H1 (cell line): ENCODE measurements around the gene RORB. TPM values are rescaled to one million over a fixed set of nuclear protein-coding genes. Genes with fewer than 3 reads are reported as not detected.

Source experiments
- CTCF ChIA-PET: fragments of 300-600 bp; sonication (Branson Sonifier 250); formaldehyde crosslinking; loops from one replicate; lab custom pipeline; 2021; ENCODE audit not compliant: partially characterized antibody; lab: Charles Lee
- POLR2A ChIA-PET: fragments of 300-600 bp; sonication (Branson Sonifier 250); formaldehyde crosslinking; loops from one replicate; lab custom pipeline; 2021; ENCODE audit warnings: inconsistent platforms; ENCODE audit not compliant: partially characterized antibody; lab: Charles Lee
- DNase-seq, 2 experiments: peaks; one replicate each; pipeline versions ENCODE4 v3.0.0 to v3.0.0-alpha.2; 2010 to 2022; ENCODE audit warnings: low spot score in 2 of 2, low read depth in 1 of 2, mixed read lengths in 1 of 2
- FAIRE-seq: peaks from 2 replicates; lab custom pipeline; 2011; peaks lifted over from hg19 to GRCh38; lab: Jason Lieb, UNC
- H2AFZ ChIP-seq: 2 replicates; pipeline ENCODE4 v1.8.1; 2012; ENCODE audit warnings: low read length, inconsistent platforms
- H2AK5ac ChIP-seq: 2 replicates; pipeline ENCODE4 v1.6.1; 2013; ENCODE audit warnings: low read depth, low read length
- H2BK120ac ChIP-seq: replicated peaks from 2 replicates; pipeline ENCODE3; 2013; ENCODE audit warnings: low read depth, low read length, inconsistent platforms
- H2BK12ac ChIP-seq: 2 replicates; pipeline ENCODE4 v1.6.1; 2013; ENCODE audit warnings: low read depth, low read length
- H2BK15ac ChIP-seq: 2 replicates; pipeline ENCODE4 v1.6.1; 2013; ENCODE audit warnings: low read length
- H2BK20ac ChIP-seq: 2 replicates; pipeline ENCODE4 v1.6.1; 2013; ENCODE audit warnings: low read length
- H2BK5ac ChIP-seq: 2 replicates; pipeline ENCODE4 v1.6.1; 2013; ENCODE audit warnings: low read depth, low read length
- H3K14ac ChIP-seq: 2 replicates; pipeline ENCODE4 v1.6.1; 2013; ENCODE audit warnings: inconsistent platforms; ENCODE audit not compliant: insufficient read length
- H3K18ac ChIP-seq: 2 replicates; pipeline ENCODE4 v1.6.1; 2013; ENCODE audit warnings: low read length; ENCODE audit errors: extremely low read depth
- H3K23ac ChIP-seq: 2 replicates; pipeline ENCODE4 v1.6.1; 2013; ENCODE audit warnings: inconsistent platforms; ENCODE audit not compliant: insufficient read length
- H3K23me2 ChIP-seq: 2 replicates; pipeline ENCODE4 v1.6.1; 2013; ENCODE audit warnings: low read depth, low read length
- H3K27ac ChIP-seq: 2 replicates; pipeline ENCODE4 v1.6.1; 2011; ENCODE audit warnings: low read depth, low read length, inconsistent platforms
- H3K27me3 ChIP-seq, 4 experiments: replicated peaks in 1 of 4; 1 replicate in 1 of 4; 2 replicates in 3 of 4; pipeline versions ENCODE4 v1.6.1 to v1.8.1; 2011 to 2013; ENCODE audit warnings: low read length in 3 of 4, mild to moderate bottlenecking in 3 of 4, inconsistent platforms in 2 of 4, mixed read lengths in 2 of 4, moderate library complexity in 1 of 4; ENCODE audit not compliant: control insufficient read depth in 3 of 4, insufficient read depth in 3 of 4; ENCODE audit errors: extremely low read depth in 1 of 4
- H3K36me3 ChIP-seq, 4 experiments: 2 replicates each; pipeline versions ENCODE4 v1.6.1 to v1.8.1; 2011 to 2013; ENCODE audit warnings: mild to moderate bottlenecking in 4 of 4, low read length in 3 of 4, moderate library complexity in 2 of 4, control low read depth in 1 of 4, inconsistent platforms in 1 of 4; ENCODE audit not compliant: insufficient read depth in 4 of 4, control insufficient read depth in 2 of 4
- H3K4ac ChIP-seq: replicated peaks from 2 replicates; pipeline ENCODE3; 2013; ENCODE audit warnings: low read length, low read depth, mixed read lengths, inconsistent platforms; ENCODE audit not compliant: insufficient read length
- H3K4me1 ChIP-seq, 4 experiments: replicated peaks in 1 of 4; 1 replicate in 1 of 4; 2 replicates in 3 of 4; pipeline versions ENCODE4 v1.6.1 to v1.8.1; 2011 to 2013; ENCODE audit warnings: low read length in 3 of 4, inconsistent platforms in 2 of 4, mixed read lengths in 1 of 4; ENCODE audit not compliant: insufficient read depth in 4 of 4, control insufficient read depth in 3 of 4
- H3K4me2 ChIP-seq, 2 experiments: 2 replicates each; pipeline versions ENCODE4 v1.6.1 to v1.8.1; 2011 to 2013; ENCODE audit warnings: low read depth in 2 of 2, low read length in 2 of 2, control low read depth in 1 of 2, inconsistent platforms in 1 of 2, mild to moderate bottlenecking in 1 of 2; ENCODE audit not compliant: insufficient read depth in 1 of 2
- H3K4me3 ChIP-seq, 4 experiments: fragments of 200-600, 300-600 bp in 1 of 4; sonication (generic), shearing (Covaris generic), sonication (Bioruptor Twin) in 1 of 4; 2 replicates each; pipeline versions ENCODE4 v1.5.1 to v1.8.1; 2011 to 2016; ENCODE audit warnings: low read length in 4 of 4, low read depth in 3 of 4, control low read depth in 2 of 4, inconsistent platforms in 2 of 4, mild to moderate bottlenecking in 2 of 4, mixed read lengths in 1 of 4, moderate library complexity in 1 of 4; ENCODE audit not compliant: insufficient read depth in 2 of 4; ENCODE audit errors: extremely low read depth in 1 of 4
- H3K56ac ChIP-seq: replicated peaks from 2 replicates; pipeline ENCODE3; 2013; ENCODE audit warnings: low read depth, mild to moderate bottlenecking, mixed read lengths, low read length, inconsistent platforms; ENCODE audit not compliant: insufficient read length
- H3K79me1 ChIP-seq: 2 replicates; pipeline ENCODE4 v1.6.1; 2013; ENCODE audit warnings: low read depth, low read length, control low read depth
- H3K79me2 ChIP-seq, 2 experiments: 2 replicates each; pipeline versions ENCODE4 v1.6.1 to v1.8.1; 2012 to 2013; ENCODE audit warnings: low read length in 2 of 2, mild to moderate bottlenecking in 2 of 2, inconsistent platforms in 1 of 2; ENCODE audit not compliant: insufficient read depth in 2 of 2, control insufficient read depth in 1 of 2
- H3K9ac ChIP-seq, 4 experiments: replicated peaks in 1 of 4; 1 replicate in 1 of 4; 2 replicates in 3 of 4; pipeline versions ENCODE4 v1.6.1 to v1.8.1; 2011 to 2013; ENCODE audit warnings: low read depth in 3 of 4, low read length in 3 of 4, control low read depth in 2 of 4, mild to moderate bottlenecking in 2 of 4, moderate library complexity in 2 of 4, inconsistent platforms in 1 of 4; ENCODE audit errors: extremely low read depth in 1 of 4
- H3K9me3 ChIP-seq, 2 experiments: 2 replicates each; pipeline versions ENCODE4 v1.6.1 to v1.8.1; 2012 to 2013; ENCODE audit warnings: mild to moderate bottlenecking in 2 of 2, moderate library complexity in 2 of 2, control low read depth in 1 of 2, inconsistent platforms in 1 of 2, low read depth in 1 of 2, low read length in 1 of 2, mixed read lengths in 1 of 2; ENCODE audit not compliant: insufficient read depth in 2 of 2
- H4K20me1 ChIP-seq, 2 experiments: replicated peaks in 1 of 2; 2 replicates each; pipeline versions ENCODE3 to v1.8.1; 2011 to 2013; ENCODE audit warnings: inconsistent platforms in 2 of 2, low read length in 2 of 2, mild to moderate bottlenecking in 1 of 2; ENCODE audit not compliant: insufficient read depth in 2 of 2, control insufficient read depth in 1 of 2
- H4K5ac ChIP-seq: 2 replicates; pipeline ENCODE4 v1.6.1; 2013; ENCODE audit warnings: low read length, low read depth, mixed read lengths, inconsistent platforms; ENCODE audit not compliant: insufficient read length
- H4K8ac ChIP-seq: 2 replicates; pipeline ENCODE4 v1.8.0; 2013; ENCODE audit warnings: mild to moderate bottlenecking, moderate library complexity, low read length, inconsistent platforms; ENCODE audit not compliant: insufficient read depth; ENCODE audit errors: extremely low read depth
- H4K91ac ChIP-seq: replicated peaks from 2 replicates; pipeline ENCODE3; 2013; ENCODE audit warnings: low read length, mixed read lengths, inconsistent platforms; ENCODE audit not compliant: insufficient read length
- HDAC2 ChIP-seq, 2 experiments: fragments of 300-600 bp in 1 of 2; sonication (generic) in 1 of 2; IDR thresholded peaks; 2 replicates each; pipeline ENCODE4 v1.6.1; 2011 to 2012; ENCODE audit warnings: low read depth in 2 of 2, low read length in 2 of 2, mild to moderate bottlenecking in 2 of 2, moderate library complexity in 2 of 2, borderline replicate concordance in 1 of 2, inconsistent platforms in 1 of 2
- JUN ChIP-seq: IDR thresholded peaks from 2 replicates; pipeline ENCODE4 v1.6.1; 2011; ENCODE audit warnings: low read depth, mild to moderate bottlenecking, improper control_type of control experiment, low read length
- MAFK ChIP-seq: IDR thresholded peaks from 2 replicates; pipeline ENCODE4 v1.6.1; 2012; ENCODE audit warnings: low read depth, mild to moderate bottlenecking, improper control_type of control experiment, low read length
- NANOG ChIP-seq: IDR thresholded peaks from 2 replicates; pipeline ENCODE4 v1.6.1; 2011; ENCODE audit warnings: low read length, low read depth, mild to moderate bottlenecking, inconsistent platforms; ENCODE audit not compliant: insufficient read depth, poor library complexity, severe bottlenecking
- SP2 ChIP-seq: IDR thresholded peaks from 2 replicates; pipeline ENCODE4 v1.6.1; 2012; ENCODE audit warnings: mild to moderate bottlenecking, low read length, inconsistent platforms
- WGBS, 2 experiments: shearing (Covaris generic) in 1 of 2; methylation state at CpG; one replicate each; pipeline versions ENCODE4 v1.1.6 to v1.1.7; 2013 to 2015; ENCODE audit warnings: low lambda C conversion rate in 2 of 2, mixed read lengths in 2 of 2, inconsistent platforms in 1 of 2, low coverage in 1 of 2, missing lambda C conversion rate in 1 of 2; ENCODE audit not compliant: insufficient replicate concordance in 2 of 2, insufficient coverage in 1 of 2, insufficient read length in 1 of 2; ENCODE audit errors: extremely low coverage in 1 of 2, missing lambda C conversion rate in 1 of 2; 5-methylcytosine and 5-hydroxymethylcytosine counted together
- polyA plus RNA-seq, 7 experiments: library from polyadenylated mRNA; depleted of rRNA in 3 of 7; stranded (reverse) in 5 of 7; unstranded in 2 of 7; fragments of >200 nt in 5 of 7; fragments of 200-250 nt in 2 of 7; gene quantifications; 1 replicate in 5 of 7; 2 replicates in 1 of 7; 4 replicates in 1 of 7; pipeline versions ENCODE4 v1.2.1 to v1.2.3, GENCODE V29; 2011 to 2013; ENCODE audit warnings: missing spikeins in 2 of 7, mixed read lengths in 2 of 7
- total RNA-seq: library from RNA; stranded (reverse); fragmentation: NEBNext Ultra II Directional; extraction: Animal tissue kit (Norgen Biotek cat#: 25700); gene quantifications from 2 replicates; pipeline ENCODE4 v1.2.1, GENCODE V29; 2021
- TF ChIP-seq, protein P1 (sequence below): IDR thresholded peaks from 2 replicates; pipeline ENCODE4 v1.6.1; 2011; ENCODE audit warnings: low read depth, mild to moderate bottlenecking, low read length; ENCODE audit not compliant: insufficient read depth

Gene RORB
- total and polyA plus RNA-seq, 2 of the 8 experiments (the other 6 are each of a cell fraction or from before 2014, with no cell fraction given): 2.3 to 7.1 TPM

DNA sequence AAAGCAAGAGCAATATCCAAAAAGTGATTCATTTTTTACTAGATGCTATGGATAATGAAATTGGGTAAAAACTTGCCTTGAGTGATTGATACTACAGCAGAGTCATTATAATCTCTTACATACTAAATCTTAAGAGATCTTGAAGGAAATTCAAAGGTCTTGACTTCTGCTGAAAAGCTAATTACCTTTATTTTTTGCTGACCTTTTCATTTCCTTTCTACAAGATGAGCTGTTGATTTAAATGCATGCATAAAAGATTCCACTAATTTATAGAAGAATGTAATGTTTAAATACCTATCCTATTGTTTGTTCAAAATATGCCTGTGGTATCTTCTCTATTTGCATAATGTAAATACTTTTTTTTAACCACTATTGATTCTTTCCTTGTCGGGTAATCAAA is 27.2 kb downstream of the RORB start:
- no peak for FAIRE-seq
- H3K36me3 ChIP-seq: no peaks in the 10 kb centered on the region
- no peak overlapping the region for H3K4me2 ChIP-seq
- H3K56ac ChIP-seq: no peak overlapping the region
- H3K9ac ChIP-seq: no peak overlapping the region
- no peaks in the 10 kb centered on the region for H3K23me2 ChIP-seq
- H3K4me1 ChIP-seq: peaks cover 0 to 8% (median 3%) of the 10 kb centered on the region in 4 experiments; a peak in 2 of 7 replicates
- H2BK20ac ChIP-seq: no peak overlapping the region
- TF ChIP-seq SP2 (no peak), NANOG (no peak), HDAC2 (IDR thresholded peaks at IDR 0.05; ENCODE audit: borderline replicate concordance in 1 of 2, low read depth in 2 of 2, low read length in 2 of 2) (no peak), MAFK (peak; percentile 70; the same call in 1 of the 2 replicates), JUN (no peak)
- TF ChIP-seq, protein P1, sequence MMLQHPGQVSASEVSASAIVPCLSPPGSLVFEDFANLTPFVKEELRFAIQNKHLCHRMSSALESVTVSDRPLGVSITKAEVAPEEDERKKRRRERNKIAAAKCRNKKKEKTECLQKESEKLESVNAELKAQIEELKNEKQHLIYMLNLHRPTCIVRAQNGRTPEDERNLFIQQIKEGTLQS: no peak
- H3K14ac ChIP-seq: no peak overlapping the region
- H3K4me3 ChIP-seq: no peak overlapping the region
- H3K79me2 ChIP-seq: no peaks in the 10 kb centered on the region
- H3K4ac ChIP-seq: no peak overlapping the region
- H4K5ac ChIP-seq: peak overlapping the region; percentile 47
- no peaks in the 10 kb centered on the region for H3K27me3 ChIP-seq
- H4K20me1 ChIP-seq: no peaks in the 10 kb centered on the region
- no peak overlapping the region for H2BK12ac ChIP-seq
- H2BK15ac ChIP-seq: no peak overlapping the region
- H3K79me1 ChIP-seq: no peaks in the 10 kb centered on the region
- H3K18ac ChIP-seq: no peak overlapping the region
- no peak overlapping the region for H2BK120ac ChIP-seq
- H3K9me3 ChIP-seq: no peaks in the 10 kb centered on the region
- H4K91ac ChIP-seq: no peak overlapping the region
- H2AK5ac ChIP-seq: no peak overlapping the region
- no peak overlapping the region for H4K8ac ChIP-seq
- no peak for DNase-seq
- H3K23ac ChIP-seq: no peak overlapping the region
- no peak overlapping the region for H2AFZ ChIP-seq
- ChIA-PET CTCF (interaction anchor here (1.3 to 1.4 kb wide), 2 partner anchors 8 to 17 kb away, joined by 3 to 6 read pairs; no protein-coding TSS in a partner anchor), POLR2A (no interaction called here)
- 41% methylated on average over 1 of the region's 1 CpG; no CpG with 5 or more reads in 1 of the 2 experiments for WGBS, 2 experiments
- no peak overlapping the region for H3K27ac ChIP-seq
- no peak overlapping the region for H2BK5ac ChIP-seq
